GM12801 (cell line): Measurements from ENCODE around the gene CUL4A.

Experiments
- TF ChIP-seq, protein P1 (sequence below): IDR thresholded peaks from one replicate; pipeline ENCODE4 v1.5.1; 2011; ENCODE audit warnings: control low read depth; ENCODE audit not compliant: insufficient read length; ENCODE audit errors: extremely low read depth

CUL4A gene

DNA sequence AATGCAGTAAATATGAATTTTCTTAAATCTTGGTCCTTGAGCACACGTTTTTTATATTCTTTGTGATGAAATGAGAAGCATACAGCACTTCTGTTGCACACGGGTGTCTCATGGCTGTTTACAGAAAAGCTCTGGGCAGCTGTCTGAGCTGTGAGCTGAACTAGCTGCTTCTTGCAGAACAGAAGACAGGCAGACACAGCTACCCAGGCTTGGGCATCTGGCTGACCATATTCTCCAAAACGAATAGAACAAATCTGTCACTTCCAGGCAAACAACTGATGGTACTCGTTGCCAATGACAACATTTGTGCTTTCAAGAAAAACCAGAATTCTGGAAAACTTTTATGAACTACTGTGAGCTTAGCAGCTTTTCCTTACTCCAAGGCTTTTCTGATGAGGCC lies 17.1 kb upstream of the CUL4A start:
- TF ChIP-seq, protein P1, sequence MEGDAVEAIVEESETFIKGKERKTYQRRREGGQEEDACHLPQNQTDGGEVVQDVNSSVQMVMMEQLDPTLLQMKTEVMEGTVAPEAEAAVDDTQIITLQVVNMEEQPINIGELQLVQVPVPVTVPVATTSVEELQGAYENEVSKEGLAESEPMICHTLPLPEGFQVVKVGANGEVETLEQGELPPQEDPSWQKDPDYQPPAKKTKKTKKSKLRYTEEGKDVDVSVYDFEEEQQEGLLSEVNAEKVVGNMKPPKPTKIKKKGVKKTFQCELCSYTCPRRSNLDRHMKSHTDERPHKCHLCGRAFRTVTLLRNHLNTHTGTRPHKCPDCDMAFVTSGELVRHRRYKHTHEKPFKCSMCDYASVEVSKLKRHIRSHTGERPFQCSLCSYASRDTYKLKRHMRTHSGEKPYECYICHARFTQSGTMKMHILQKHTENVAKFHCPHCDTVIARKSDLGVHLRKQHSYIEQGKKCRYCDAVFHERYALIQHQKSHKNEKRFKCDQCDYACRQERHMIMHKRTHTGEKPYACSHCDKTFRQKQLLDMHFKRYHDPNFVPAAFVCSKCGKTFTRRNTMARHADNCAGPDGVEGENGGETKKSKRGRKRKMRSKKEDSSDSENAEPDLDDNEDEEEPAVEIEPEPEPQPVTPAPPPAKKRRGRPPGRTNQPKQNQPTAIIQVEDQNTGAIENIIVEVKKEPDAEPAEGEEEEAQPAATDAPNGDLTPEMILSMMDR, result no peak

DNA sequence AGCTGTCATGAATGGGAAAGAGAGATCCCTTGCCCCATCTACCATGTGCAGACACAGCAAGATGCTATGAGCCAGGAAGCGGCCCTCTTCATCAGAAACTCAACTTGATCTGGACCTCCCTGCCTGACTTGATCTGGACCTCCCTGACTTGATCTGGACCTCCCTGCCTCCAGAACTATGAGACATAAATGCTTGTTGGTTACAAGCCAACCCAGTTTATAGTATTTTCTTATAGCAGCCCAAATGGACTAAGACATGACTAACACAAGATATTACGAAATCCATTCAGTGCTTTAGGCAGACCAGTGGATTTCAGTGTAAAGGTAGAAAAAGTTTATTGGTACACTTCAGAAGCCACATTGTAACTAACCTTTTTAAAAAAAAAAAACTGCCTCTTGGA lies 16.5 kb upstream of the CUL4A start:
- TF ChIP-seq, protein P1, result no peak

DNA sequence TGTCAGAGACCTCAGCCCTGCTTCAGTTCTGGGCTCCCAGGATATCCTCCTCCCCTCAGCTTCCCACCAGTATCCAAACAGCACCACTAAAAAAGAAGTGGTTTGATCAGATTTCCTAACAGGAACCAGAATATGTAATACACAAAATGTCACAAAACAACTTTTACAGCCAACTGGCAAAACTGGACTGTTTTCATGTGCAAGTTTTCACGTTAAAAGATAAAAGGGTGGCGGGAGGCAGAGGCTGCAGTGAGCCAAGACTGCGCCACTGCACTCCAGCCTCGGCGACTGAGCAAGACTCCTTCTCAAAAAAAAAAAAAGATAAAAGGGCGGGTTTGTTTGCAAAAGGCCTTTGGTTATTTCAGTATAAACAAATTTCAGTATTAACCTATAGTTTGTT lies 14.1 kb upstream of the CUL4A start:
- TF ChIP-seq, protein P1, result no peak

DNA sequence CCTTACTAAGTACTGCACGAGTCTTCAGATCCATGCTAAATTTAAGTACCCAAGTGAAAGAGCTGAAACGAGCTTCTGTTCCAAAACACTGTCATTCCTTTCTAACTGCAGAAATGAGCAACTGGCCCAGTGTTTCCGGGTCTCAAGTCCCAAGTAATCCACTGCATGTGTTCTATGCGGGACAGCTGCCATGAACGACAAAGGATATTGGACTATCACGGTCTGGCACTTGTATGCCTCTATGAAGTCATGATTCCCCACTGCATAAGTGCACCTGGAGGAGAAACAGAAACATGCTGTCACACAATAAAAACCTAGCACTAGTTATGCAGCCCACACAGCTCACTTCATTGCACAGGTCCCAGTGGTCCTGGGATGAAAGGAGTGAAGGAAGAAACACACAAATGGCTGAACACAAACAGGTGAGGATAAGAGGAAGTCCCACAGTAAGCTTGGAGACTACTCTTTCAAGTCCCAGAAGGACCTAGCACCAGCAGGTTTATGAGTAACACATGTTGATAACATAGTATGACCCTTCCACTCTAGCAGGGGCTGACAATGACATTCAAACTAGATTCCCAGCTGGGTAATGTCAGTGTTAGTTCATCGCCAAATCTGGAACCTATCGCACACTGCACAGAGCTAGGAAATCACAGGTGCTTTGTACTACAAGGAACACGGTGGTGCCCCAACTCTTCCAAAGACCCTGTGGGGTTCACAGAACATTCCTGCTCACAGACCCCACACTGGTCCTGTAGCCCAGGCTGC lies 12.3 kb upstream of the CUL4A start:
- TF ChIP-seq, protein P1, result no peak

DNA sequence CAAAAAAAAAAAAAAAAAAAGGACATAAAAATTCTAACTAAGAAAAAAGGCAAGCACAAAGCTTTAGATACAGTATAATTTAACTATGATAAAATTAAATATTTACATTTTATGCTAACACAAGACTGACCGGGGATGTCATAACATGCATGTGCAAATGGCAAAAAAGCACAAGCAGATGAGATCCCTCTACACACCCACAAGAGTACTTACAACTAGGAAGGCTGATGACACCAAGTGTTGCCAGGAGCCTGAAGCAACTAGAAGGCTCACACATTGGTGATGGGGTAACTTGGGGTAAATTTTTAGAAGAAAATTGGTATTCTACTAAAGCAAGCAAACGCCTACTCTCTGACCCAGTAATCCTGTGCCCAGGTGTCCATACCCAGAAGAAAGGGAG lies 7.6 kb upstream of the CUL4A start:
- TF ChIP-seq, protein P1, result no peak

DNA sequence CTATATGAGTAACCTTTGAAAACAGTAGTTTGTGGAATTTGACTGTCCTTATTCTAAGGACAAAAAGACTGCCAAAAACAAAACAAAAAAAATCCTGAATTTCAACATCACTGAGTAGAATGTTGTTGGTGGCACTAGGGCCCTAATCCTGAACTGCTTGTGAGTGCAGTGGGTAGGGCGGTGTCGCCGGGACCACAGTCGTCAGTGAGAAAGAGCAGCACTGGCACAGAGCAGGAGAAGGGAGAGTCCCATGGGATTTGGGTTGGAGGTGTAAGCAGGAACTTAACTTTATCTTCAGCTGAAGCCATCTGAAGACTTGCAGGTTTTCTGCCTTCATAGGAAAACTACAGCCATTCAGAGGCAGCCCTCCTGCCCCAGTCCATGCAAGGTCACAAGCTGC lies 6.5 kb upstream of the CUL4A start:
- TF ChIP-seq, protein P1, result no peak

DNA sequence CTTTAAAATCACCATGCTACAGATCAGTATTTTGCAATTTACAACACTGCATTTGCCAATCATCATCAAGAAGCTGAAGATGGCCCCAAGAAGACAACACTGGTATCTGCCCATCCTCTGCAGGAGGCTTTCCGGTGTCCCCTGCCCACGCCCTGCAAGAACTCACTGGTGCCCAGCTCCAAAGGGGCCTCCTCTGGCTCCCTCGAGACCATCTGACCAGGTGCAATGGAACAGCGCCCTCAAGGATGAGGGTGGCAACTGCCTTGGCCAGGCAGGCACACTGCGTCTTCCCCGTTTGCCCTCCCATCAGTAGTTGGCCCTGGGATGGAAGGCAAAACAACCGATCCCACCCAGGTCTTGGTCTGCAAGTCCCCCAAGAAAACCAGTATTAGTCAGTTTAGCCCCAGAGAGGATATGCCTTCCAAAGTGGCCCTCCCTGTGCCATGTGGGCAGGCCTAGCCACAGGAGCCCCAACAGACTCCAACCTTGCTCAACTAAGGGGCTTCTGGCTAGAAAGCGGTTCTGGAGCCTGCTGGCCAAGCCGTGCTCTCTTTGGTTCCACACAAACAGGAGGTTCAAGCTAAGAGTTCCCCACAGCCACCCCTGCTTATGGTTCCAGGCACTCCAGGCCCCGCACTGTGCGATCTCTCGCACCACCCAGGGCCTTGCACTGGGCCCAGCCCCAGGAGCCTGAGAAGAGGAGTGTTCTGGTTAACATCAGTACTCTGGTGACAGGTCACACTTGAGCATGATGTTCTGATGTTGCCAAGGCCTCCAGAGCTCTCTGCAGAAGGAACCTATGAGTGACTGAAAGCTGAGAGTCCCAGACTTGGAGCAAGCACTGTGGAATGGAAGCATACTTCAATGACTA lies 5.7 kb upstream of the CUL4A start:
- TF ChIP-seq, protein P1, result no peak
